ENCODE results near the gene USP3.
"Not testable (repeated sequence)": the region's sequence is repeated elsewhere in the genome, so short reads cannot be mapped to it uniquely, and the experiment has no call there.

USP3 gene

DNA sequence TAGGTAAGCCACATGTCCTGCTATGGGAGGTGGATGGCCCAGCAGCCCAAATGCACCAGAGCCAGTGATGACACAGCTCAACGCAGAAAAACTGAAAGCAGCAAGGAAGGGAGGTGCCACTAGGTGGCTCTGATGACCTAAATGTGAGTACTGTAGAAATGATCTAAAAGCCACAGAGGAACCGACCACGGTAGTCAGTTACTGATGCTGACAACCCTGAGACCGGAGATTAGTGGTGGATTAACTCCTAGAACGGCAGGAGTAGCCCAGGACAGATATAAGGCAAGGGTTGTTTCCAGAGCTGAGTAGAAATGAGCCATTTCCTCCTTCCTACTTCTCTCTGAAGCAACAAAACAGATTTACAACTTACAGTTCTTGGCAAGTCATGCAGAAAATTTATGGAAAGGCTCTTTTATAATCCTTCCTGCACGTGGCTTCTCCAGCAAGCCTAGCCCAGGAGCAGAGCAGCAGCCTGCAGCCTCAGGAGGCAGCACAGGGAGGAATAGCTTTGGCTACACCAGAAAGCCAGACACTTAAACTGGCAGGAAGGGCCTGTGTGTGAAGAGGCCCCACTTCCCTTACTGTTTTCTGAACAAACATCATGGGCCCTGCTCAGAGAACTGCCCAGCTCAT, 105.9 kb downstream of the USP3 start:
- peak; percentile 67 to 68 for DNase-seq (ENCODE audit: low read depth in 2 of 2)

DNA sequence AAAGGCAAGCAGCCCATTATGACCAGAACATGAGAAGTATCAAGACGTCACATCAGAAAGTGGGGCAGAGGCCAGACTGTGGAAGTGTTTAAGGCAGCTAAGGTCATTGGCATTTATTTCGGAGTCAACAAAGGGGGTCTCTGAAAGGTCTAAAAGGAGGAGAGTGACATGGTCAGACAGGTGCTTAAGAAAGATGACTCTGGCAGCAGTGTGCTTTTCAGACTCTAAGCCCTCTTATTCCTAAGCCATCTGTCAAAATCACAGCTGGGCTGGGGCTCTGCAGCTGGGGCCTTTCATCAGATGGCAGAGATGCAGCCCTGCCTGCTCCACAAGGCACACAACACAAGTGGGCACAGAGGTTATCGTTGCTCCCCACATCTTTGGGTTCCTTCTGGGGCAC, 106.8 kb downstream of the USP3 start:
- no peak for DNase-seq (ENCODE audit: low read depth in 2 of 2)

DNA sequence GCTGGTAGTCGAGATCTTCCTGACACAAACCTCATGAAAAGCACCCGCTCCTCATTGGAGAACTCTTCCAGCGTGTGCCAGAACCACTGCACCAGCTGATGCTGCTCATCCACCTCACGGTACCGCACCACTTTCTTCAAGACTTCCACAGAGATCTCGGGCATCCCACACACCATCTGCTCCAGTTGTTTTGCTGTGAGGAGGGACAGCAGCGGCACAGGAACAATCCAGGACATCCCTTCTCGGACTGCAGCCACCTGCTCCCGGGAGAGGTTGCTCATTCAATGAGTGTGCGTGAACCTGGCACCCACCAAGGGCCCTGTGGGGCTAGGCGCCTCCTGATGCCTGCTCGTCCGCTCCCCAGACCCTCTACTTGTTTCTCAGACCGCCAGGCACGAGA, 107.9 kb downstream of the USP3 start:
- DNase-seq (ENCODE audit: low read depth in 2 of 2): no peak

DNA sequence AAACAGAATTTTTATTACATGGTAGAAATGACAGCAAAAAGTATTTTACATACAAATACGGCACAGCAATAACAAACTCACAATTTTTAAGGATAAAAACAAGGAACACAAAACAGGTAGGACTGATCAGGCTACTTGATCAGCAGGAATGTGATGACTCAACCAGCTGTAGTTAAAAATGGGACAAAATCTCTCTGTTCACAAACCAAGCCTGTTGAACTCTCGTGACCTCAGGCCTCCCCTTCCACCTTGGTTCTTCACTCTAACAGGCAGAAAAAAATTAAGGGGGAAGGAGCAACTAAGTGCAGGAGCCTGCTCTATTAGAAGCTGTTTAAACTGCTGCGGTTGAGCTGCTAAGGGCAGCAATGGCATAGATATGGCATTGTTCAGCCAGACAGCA, 111.5 kb downstream of the USP3 start:
- no peak for DNase-seq (ENCODE audit: low read depth in 2 of 2)

DNA sequence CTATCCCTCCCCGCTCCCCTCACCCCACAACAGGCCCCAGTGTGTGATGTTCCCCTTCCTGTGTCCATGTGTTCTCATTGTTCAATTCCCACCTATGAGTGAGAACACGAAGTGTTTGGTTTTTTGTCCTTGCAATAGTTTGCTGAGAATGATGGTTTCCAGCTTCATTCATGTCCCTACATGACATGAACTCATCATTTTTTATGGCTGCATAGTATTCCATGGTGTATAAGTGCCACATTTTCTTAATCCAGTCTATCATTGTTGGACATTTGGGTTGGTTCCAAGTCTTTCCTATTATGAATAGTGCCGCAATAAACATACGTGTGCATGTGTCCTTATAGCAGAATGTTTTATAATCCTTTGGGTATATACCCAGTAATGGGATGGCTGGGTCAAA, 112.8 kb downstream of the USP3 start:
- DNase-seq (ENCODE audit: low read depth in 2 of 2): not testable (repeated sequence)

DNA sequence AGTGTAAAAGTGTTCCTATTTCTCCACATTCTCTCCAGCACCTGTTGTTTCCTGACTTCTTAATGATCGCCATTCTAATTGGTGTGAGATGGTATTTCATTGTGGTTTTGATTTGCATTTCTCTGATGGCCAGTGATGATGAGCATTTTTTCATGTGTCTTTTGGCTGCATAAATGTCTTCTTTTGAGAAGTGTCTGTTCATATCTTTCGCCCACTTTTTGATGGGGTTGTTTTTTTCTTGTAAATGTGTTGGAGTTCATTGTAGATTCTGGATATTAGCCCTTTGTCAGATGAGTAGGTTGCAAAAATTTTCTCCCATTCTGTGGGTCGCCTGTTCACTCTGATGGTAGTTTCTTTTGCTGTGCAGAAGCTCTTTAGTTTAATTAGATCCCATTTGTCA, 113.2 kb downstream of the USP3 start:
- DNase-seq (ENCODE audit: low read depth in 2 of 2): not testable (repeated sequence)

DNA sequence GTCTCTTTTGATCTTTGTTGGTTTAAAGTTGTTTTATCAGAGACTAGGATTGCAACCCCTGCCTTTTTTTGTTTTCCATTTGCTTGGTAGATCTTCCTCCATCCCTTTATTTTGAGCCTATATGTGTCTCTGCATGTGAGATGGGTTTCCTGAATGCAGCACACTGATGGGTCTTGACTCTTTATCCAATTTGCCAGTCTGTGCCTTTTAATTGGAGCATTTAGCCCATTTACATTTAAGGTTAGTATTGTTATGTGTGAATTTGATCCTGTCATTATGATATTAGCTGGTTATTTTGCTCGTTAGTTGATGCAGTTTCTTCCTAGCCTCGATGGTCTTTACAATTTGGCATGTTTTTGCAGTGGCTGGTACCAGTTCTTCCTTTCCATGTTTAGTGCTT, 116.4 kb downstream of the USP3 start:
- DNase-seq (ENCODE audit: low read depth in 2 of 2): not testable (repeated sequence)

DNA sequence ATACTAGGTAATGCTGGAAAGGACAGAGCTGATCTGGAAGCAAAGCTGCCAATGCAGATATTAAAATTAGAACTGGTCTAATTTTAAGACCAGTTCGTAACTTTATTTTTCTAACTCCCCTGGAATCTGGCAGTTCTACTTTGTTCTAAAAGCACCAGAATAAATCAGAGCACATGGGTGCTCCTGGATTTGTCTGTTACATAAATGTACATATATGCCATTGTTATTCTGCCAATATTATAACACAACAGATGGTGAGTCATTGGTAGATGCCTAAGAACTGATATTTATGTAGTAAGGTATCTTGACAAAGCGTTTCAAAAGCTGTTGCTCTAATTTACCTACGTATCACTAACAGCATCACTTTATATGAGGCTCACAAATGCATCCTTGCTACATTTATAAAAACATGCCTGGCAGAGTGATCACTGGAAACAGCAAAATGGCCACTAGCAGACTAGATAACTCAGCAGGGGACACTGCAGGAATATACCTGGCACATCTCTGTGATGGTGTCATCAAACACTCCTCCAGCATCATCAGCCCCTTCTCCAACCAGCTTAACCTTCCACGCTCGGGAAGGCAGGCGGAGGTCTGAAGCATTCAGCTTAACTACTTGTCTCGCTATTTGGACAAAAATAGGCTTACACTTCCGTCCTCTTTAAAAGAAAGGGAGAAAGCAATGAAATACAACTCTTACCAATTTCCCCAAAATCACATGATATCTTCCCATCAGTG, 119.0 kb downstream of the USP3 start:
- no peak for DNase-seq (ENCODE audit: low read depth in 2 of 2)

DNA sequence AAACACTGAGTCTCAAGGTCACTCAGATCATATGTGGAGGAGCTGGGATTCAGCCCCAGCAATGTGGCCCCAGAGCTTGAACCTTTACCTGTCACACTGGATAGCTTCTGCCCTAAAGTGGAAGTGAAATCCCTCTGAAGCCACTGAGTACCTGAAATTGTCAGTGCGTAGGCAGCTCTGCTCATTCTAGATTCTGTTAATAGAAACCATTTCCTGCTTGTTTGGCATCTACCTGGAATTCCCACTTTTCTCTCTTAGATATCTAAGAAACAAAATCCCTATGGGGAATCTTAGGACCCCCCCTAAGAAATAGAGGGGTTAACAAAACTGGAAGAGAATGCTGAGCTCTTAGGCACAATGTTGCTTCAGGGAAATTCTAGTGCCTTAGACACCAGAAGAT, 122.6 kb downstream of the USP3 start:
- no peak for DNase-seq (ENCODE audit: low read depth in 2 of 2)

DNA sequence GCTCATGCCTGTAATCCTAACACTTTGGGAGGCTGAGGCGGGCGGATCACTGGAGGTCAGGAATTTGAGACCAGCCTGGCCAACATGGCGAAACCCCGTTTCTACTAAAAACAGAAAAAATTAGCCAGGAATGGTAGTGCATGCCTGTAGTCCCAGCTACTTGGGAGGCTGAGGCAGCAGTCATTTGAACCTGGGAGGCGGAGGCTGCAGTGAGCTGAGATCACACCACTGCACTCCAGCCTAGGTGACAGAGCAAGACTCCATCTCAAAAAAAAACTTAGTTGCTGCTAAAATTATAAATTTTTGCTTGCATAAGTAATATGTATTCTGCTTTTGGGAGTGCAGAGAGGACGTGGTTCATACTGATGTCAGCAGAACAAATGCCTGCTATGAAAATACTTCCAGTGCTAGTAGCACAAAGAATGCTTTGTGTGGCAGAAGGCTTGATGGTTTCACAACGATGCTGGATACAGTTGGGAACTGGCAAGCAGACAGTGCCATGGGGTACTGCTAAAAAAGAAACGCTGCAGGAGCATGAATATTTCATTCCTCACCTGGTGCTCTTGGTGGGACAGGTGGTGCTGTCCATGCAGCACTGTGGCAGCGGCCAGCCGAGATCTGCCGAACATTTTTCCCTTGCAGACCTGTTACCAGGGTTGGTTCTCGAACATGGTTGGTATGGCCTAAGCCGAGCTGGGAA, 123.9 kb downstream of the USP3 start:
- no peak for DNase-seq (ENCODE audit: low read depth in 2 of 2)

DNA sequence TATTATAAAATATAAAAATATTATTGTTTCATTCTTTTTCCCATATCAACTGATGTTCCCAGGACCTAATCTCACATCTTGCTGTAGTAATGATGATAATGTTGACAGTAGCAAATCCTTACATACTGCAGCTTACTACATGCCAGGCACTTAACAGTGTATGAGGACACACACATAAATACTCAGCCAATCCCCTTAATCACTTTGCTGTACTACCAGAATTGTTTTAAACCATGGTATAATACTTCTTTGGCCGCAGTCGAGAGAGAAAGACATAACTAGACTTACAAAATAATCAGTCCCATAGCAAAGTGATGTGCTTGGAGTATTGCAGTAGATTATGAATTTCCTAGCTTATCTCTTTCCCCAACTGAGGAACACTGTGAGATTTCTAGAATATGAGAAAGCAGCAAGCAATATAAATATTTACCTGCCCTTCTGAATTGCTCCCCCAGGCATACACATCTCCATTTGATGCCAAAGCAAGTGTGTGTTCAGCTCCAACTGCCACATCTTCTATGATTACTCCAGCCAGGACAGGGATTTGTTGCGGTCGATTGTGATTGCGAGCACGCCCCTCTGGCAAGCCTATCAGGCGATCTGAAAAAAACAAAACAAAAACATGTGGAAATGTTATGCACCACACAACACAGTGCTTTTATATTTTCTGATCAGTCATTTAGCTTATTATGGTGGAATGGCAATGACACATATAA, 125.8 kb downstream of the USP3 start:
- no peak for DNase-seq (ENCODE audit: low read depth in 2 of 2)

DNA sequence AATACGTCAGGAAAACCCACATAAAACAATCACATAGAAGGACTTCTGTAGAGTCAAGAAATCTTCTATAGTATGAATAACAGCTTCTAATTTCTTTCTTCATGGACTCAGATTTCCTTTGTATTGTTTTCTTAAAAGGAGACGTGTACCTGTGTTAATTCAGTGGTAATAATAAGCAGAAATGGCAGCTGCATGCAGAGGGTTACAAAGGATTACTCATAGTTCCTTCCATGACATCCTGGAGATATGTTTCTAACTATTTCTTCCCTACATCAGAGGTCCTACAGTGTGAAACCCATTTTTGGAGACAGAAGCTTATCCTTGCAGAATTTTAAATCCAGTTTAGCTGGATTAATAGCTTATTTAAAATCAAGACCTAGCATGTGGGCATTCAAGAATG, 128.9 kb downstream of the USP3 start:
- DNase-seq (ENCODE audit: low read depth in 2 of 2): no peak

DNA sequence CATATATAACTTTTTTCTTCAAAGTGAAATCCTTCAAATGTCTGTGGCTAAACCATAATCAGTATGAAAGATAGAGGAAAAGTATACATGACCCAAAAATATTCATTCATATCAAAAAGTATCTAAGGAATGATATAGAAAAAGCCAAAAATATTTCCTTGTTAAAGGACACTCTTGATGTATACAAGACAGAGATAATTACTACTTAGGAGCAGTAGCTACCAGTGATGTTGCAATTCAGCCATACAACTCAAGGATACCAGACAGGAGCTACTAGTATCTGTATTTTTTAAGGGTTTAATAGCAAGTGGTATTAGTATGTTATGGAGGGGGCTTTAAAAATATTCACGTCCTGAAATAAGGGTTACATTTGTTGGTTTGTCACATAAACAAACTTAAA, 129.8 kb downstream of the USP3 start:
- DNase-seq (ENCODE audit: low read depth in 2 of 2): no peak

DNA sequence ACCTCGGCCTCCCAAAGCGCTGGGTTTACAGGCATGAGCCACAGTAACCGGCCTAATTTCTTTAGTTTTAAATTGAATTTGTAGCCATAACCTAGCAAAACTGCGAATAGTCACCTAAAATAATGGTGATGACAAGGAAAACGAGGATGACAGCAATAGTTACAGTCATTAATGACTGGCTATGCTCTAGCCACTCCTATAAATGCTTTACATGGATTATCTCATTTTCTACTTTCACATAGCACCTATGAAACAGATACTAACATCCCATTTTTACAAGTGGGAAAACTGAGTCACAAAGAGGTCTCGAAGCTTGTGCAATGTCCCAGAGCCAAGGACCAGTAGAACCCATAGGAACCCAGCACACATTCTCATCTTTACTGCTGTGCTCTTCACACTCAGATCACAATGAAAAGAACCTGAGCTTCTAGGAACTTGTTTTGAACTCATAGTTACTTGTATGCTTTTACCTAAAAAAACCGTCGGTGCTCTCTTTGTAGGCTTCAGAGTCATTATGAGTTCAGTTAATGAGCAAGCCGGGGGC, 132.2 kb downstream of the USP3 start:
- DNase-seq (ENCODE audit: low read depth in 2 of 2): no peak

DNA sequence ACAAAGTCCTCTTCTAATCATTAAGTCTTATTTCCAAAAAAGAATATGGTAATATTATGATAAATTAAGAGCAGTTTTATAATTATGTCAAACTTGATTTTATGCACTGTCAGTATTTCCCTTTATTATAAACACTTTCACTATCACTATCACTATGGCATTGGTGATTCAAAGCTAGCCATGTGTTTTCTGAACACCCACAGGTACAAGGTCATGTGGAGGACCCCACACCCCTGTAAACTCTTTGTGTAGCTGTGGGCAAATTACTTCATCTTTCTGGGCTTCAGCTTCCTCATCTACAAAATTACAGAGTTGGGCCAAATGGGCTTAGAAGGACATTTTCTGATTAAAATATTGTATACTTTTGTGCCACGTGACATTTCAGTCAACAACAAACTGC, 134.4 kb downstream of the USP3 start:
- no peak for DNase-seq (ENCODE audit: low read depth in 2 of 2)

DNA sequence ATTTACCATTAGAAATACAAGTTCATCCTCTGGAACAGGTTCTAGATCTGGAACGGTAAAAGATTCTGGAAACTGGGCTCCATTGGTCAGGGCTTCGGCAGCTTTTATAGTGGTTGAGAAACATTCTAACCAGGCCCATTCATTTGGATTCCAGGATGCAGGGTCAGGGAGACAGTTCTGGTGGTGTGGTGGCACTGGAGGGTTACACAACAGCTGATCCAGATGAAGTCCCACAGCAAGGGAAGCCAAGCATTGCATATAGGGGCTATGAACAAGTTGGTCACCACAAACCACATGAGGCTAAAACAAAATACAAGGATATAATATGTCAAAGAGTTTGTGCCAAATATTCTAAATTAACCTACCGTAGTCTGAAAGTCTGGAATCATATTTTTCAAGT, 135.8 kb downstream of the USP3 start:
- no peak for DNase-seq (ENCODE audit: low read depth in 2 of 2)

All from activated CD4-positive, alpha-beta T cell treated with anti-CD3 and anti-CD28 coated beads for 24 hours (primary cell).